Adrenal gland (tissue), 5 donors: ENCODE measurements around the gene BSG.

Source experiments
- POLR2A ChIP-seq, 2 donors: fragments of 450-650 bp; IDR thresholded peaks; one replicate each; pipeline ENCODE4 v1.6.1; 2017; ENCODE audit warnings: antibody characterized with exemption in 2 of 2, mild to moderate bottlenecking in 2 of 2, moderate library complexity in 1 of 2
- TF ChIP-seq, protein P1 (sequence below), 6 experiments: fragments of 450-650 bp in 4 of 6; fragments of 200-600 bp in 2 of 6; sonication (generic) in 1 of 6; IDR thresholded peaks; 1 replicate in 5 of 6; 2 replicates in 1 of 6; pipeline versions ENCODE4 v1.5.1 to v1.8.0; 2016 to 2021; ENCODE audit warnings: antibody characterized with exemption in 6 of 6, mild to moderate bottlenecking in 2 of 6, moderate library complexity in 1 of 6
- donor health status: DM: no; HTN: no; CAD: no.

DNA sequence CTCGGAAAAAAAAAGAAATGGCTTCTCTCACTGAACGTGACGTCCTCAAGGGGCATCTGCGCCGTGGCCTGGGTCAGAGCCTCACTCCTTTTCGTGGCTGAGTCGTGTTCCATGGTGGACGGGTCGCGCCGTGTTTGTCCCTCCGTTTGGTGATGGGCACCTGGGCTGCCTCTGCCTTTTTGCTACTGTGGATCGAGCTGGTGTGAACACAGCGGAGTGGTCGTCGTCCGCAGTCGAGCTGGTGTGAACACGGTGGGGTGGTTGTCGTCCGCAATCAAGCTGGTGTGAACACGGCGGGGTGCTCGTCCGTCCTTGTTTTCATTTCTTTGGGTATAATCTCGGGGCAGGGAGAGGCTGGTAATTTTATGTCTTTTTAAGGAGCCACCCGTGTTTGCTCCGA lies 28.9 kb downstream of the BSG start:
- TF ChIP-seq, protein P1, sequence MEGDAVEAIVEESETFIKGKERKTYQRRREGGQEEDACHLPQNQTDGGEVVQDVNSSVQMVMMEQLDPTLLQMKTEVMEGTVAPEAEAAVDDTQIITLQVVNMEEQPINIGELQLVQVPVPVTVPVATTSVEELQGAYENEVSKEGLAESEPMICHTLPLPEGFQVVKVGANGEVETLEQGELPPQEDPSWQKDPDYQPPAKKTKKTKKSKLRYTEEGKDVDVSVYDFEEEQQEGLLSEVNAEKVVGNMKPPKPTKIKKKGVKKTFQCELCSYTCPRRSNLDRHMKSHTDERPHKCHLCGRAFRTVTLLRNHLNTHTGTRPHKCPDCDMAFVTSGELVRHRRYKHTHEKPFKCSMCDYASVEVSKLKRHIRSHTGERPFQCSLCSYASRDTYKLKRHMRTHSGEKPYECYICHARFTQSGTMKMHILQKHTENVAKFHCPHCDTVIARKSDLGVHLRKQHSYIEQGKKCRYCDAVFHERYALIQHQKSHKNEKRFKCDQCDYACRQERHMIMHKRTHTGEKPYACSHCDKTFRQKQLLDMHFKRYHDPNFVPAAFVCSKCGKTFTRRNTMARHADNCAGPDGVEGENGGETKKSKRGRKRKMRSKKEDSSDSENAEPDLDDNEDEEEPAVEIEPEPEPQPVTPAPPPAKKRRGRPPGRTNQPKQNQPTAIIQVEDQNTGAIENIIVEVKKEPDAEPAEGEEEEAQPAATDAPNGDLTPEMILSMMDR (IDR thresholded peaks at IDR 0.05): no peak
- no peak for TF ChIP-seq POLR2A (IDR thresholded peaks at IDR 0.05)
